ENCODE data around the gene KLK14.
A peak's percentile ranks its signal among the peaks of the same experiment; 100 is the strongest.

Gene KLK14

GRCh38 chr19:51108066-51108804 lies 25.5 kb upstream of the KLK14 start, which contains the start of gene CTU1:
CTU1 (minus strand) TSS chr19:51108409; CDS start chr19:51104569, 3,840 bp downstream.
- DNase-seq (ENCODE audit: low spot score), result peak; percentile 99

GRCh38 chr19:51107406-51108065 lies 24.8 kb upstream of the KLK14 start:
- no peak for DNase-seq (ENCODE audit: low spot score)

GRCh38 chr19:51103926-51104341 lies 21.2 kb upstream of the KLK14 start:
- no peak for DNase-seq (ENCODE audit: low spot score)

GRCh38 chr19:51102991-51103390 lies 20.3 kb upstream of the KLK14 start:
- DNase-seq (ENCODE audit: low spot score), result no peak

GRCh38 chr19:51101171-51101865 lies 18.6 kb upstream of the KLK14 start:
- DNase-seq (ENCODE audit: low spot score), result no peak

- DNase-seq (ENCODE audit: low spot score), result no peak
Measured at GRCh38 chr19:51100601-51101000, 17.9 kb upstream of the KLK14 start.

GRCh38 chr19:51099047-51099382 lies 16.3 kb upstream of the KLK14 start:
- DNase-seq (ENCODE audit: low spot score), result no peak

- DNase-seq (ENCODE audit: low spot score), result no peak
Measured at GRCh38 chr19:51098365-51099046, 15.8 kb upstream of the KLK14 start.

- DNase-seq (ENCODE audit: low spot score), result no peak
Measured at GRCh38 chr19:51097796-51098195, 15.1 kb upstream of the KLK14 start.

- DNase-seq (ENCODE audit: low spot score), result peak; percentile 73
Measured at GRCh38 chr19:51097166-51097738, 14.6 kb upstream of the KLK14 start.

- no peak for DNase-seq (ENCODE audit: low spot score)
Measured at GRCh38 chr19:51096473-51097165, 13.9 kb upstream of the KLK14 start.

GRCh38 chr19:51094696-51095279 lies 12.1 kb upstream of the KLK14 start:
- DNase-seq (ENCODE audit: low spot score), result peak; percentile 59

- no peak for DNase-seq (ENCODE audit: low spot score)
Measured at GRCh38 chr19:51093510-51094345, 11.0 kb upstream of the KLK14 start.

GRCh38 chr19:51093101-51093500 lies 10.4 kb upstream of the KLK14 start:
- DNase-seq (ENCODE audit: low spot score), result no peak

- no peak for DNase-seq (ENCODE audit: low spot score)
Measured at GRCh38 chr19:51091895-51092873, 9.5 kb upstream of the KLK14 start.

GRCh38 chr19:51091126-51091525 lies 8.4 kb upstream of the KLK14 start:
- no peak for DNase-seq (ENCODE audit: low spot score)

GRCh38 chr19:51090471-51090870 lies 7.8 kb upstream of the KLK14 start:
- DNase-seq (ENCODE audit: low spot score), result no peak

- no peak for DNase-seq (ENCODE audit: low spot score)
Measured at GRCh38 chr19:51089786-51090185, 7.1 kb upstream of the KLK14 start.
